HCT116 (cell line): ENCODE data around the gene FAM124B. TPM values are rescaled to one million over a fixed set of nuclear protein-coding genes. Genes with fewer than 3 reads are reported as not detected.

ENCODE experiments used
- ATAC-seq: fragments of 200-7000 bp; cut with Tn5 transposase; 2 replicates; pipeline ENCODE4 v1.9.1; 2020; ENCODE audit warnings: mild to moderate bottlenecking, moderate library complexity
- BruUV-seq: library from RNA; stranded (reverse); fragments of 400-500 nt; replicated peaks from 2 replicates; lab custom pipeline; 2021; lab: Mats Ljungman, UMichigan
- CTCF ChIA-PET: fragments of 300-600 bp; sonication (Branson Sonifier 250); formaldehyde crosslinking; loops from one replicate; lab custom pipeline; 2021; ENCODE audit warnings: antibody characterized with exemption; lab: Charles Lee
- POLR2A ChIA-PET: fragments of 300-600, 350-600 bp; sonication (Branson Sonifier 250); formaldehyde crosslinking; loops from one replicate; lab custom pipeline; 2021; ENCODE audit warnings: antibody characterized with exemption; lab: Charles Lee
- RAD21 ChIA-PET, 2 experiments: fragments of 300-600 bp; sonication (Branson Sonifier 250); formaldehyde crosslinking; loops; one replicate each; lab custom pipeline; 2023; ENCODE audit warnings: low total read pairs in 2 of 2; ENCODE audit not compliant: uncharacterized antibody in 2 of 2, unreplicated experiment in 2 of 2, low non-redundant PET in 1 of 2; lab: Charles Lee
- DNase-seq: peaks from one replicate; pipeline ENCODE4 v3.0.0-alpha.2; 2010; ENCODE audit warnings: low read depth, low spot score
- H2AFZ ChIP-seq: fragments of 200-600 bp; shearing (Covaris generic), sonication (generic); 2 replicates; pipeline ENCODE4 v1.6.1; 2017; ENCODE audit warnings: low read depth, mixed run types, mixed read lengths, antibody characterized with exemption, low read length; ENCODE audit not compliant: poor library complexity, severe bottlenecking
- H3K27ac ChIP-seq: 2 replicates; pipeline ENCODE4 v1.5.1; 2012; ENCODE audit warnings: low read depth, low read length
- H3K27me3 ChIP-seq: fragments of 200-600 bp; sonication (generic); 2 replicates; pipeline ENCODE4 v1.6.1; 2016; ENCODE audit warnings: mixed run types, low read length, mixed read lengths; ENCODE audit not compliant: insufficient read depth
- H3K36me3 ChIP-seq, 2 experiments: fragments of 200-500 bp in 1 of 2; fragments of 200-600 bp in 1 of 2; sonication (Bioruptor generic) in 1 of 2; sonication (generic) in 1 of 2; 2 replicates each; pipeline versions ENCODE4 v1.5.1 to v1.6.1; 2014 to 2016; ENCODE audit warnings: low read length in 2 of 2, inconsistent platforms in 1 of 2, mixed read lengths in 1 of 2, mixed run types in 1 of 2; ENCODE audit not compliant: insufficient read depth in 2 of 2, control insufficient read depth in 1 of 2
- H3K4me1 ChIP-seq, 2 experiments: fragments of 200-600 bp in 1 of 2; sonication (generic) in 1 of 2; 2 replicates each; pipeline versions ENCODE4 v1.5.1 to v1.6.1; 2012 to 2017; ENCODE audit warnings: low read length in 2 of 2, inconsistent platforms in 1 of 2, mild to moderate bottlenecking in 1 of 2, mixed read lengths in 1 of 2, mixed run types in 1 of 2, moderate library complexity in 1 of 2; ENCODE audit not compliant: insufficient read depth in 2 of 2, control insufficient read depth in 1 of 2
- H3K4me2 ChIP-seq: fragments of 200-600 bp; sonication (generic); 2 replicates; pipeline ENCODE4 v1.6.1; 2017; ENCODE audit warnings: mixed run types, low read length, mixed read lengths
- H3K4me3 ChIP-seq, 2 experiments: fragments of 200-600 bp in 1 of 2; sonication (generic) in 1 of 2; replicated peaks in 1 of 2; 2 replicates each; pipeline ENCODE4 v1.5.1; 2011 to 2016; ENCODE audit warnings: low read length in 2 of 2, control low read depth in 1 of 2, low read depth in 1 of 2, mild to moderate bottlenecking in 1 of 2, mixed read lengths in 1 of 2, mixed run types in 1 of 2
- H3K79me2 ChIP-seq: fragments of 200-600 bp; sonication (generic); 2 replicates; pipeline ENCODE4 v1.6.1; 2017; ENCODE audit warnings: mild to moderate bottlenecking, mixed run types, low read length, moderate library complexity, mixed read lengths; ENCODE audit not compliant: insufficient read depth
- H3K9ac ChIP-seq: fragments of 200-600 bp; sonication (generic); 2 replicates; pipeline ENCODE4 v1.6.1; 2016; ENCODE audit warnings: low read length, mixed read lengths
- H3K9me2 ChIP-seq: fragments of 200-600 bp; sonication (generic), shearing (Covaris generic); 2 replicates; pipeline ENCODE4 v1.6.1; 2017; ENCODE audit warnings: mixed run types, mild to moderate bottlenecking, moderate library complexity; ENCODE audit not compliant: insufficient read depth
- H3K9me3 ChIP-seq, 2 experiments: fragments of 200-500 bp in 1 of 2; fragments of 200-600 bp in 1 of 2; sonication (Bioruptor generic) in 1 of 2; sonication (generic) in 1 of 2; 2 replicates each; pipeline ENCODE4 v1.6.1; 2014 to 2017; ENCODE audit warnings: low read length in 2 of 2, mixed read lengths in 2 of 2, inconsistent platforms in 1 of 2, low read depth in 1 of 2, mild to moderate bottlenecking in 1 of 2, mixed run types in 1 of 2, moderate library complexity in 1 of 2; ENCODE audit not compliant: control insufficient read depth in 1 of 2, insufficient read depth in 1 of 2
- H4K20me1 ChIP-seq: fragments of 200-600 bp; sonication (generic), shearing (Covaris generic); 2 replicates; pipeline ENCODE4 v1.6.1; 2017; ENCODE audit warnings: mixed run types, mild to moderate bottlenecking, moderate library complexity; ENCODE audit not compliant: insufficient read depth
- CBX3 ChIP-seq: IDR thresholded peaks from 2 replicates; pipeline ENCODE4 v1.6.1; 2012; ENCODE audit warnings: low read depth
- CEBPB ChIP-seq: IDR thresholded peaks from 2 replicates; pipeline ENCODE4 v1.6.1; 2012; ENCODE audit warnings: low read depth
- CTCF ChIP-seq, 3 experiments: fragments of 200-600 bp in 1 of 3; sonication (generic) in 1 of 3; IDR thresholded peaks in 2 of 3; conservative IDR thresholded peaks in 1 of 3; 2 replicates each; pipeline ENCODE4 v1.5.1; 2012 to 2017; ENCODE audit warnings: low read depth in 2 of 3, low read length in 2 of 3, antibody characterized with exemption in 1 of 3, borderline replicate concordance in 1 of 3, control low read depth in 1 of 3, mild to moderate bottlenecking in 1 of 3, mixed read lengths in 1 of 3, mixed run types in 1 of 3, moderate library complexity in 1 of 3; ENCODE audit not compliant: insufficient read depth in 1 of 3
- EGR1 ChIP-seq: IDR thresholded peaks from 2 replicates; pipeline ENCODE4 v1.6.1; 2012; ENCODE audit warnings: low read depth
- EZH2 ChIP-seq: fragments of 200-600 bp; sonication (generic); IDR thresholded peaks from 2 replicates; pipeline ENCODE4 v1.6.1; 2017; ENCODE audit warnings: antibody characterized with exemption, mixed run types
- EZH2phosphoT487 ChIP-seq: fragments of 200-600 bp; IDR thresholded peaks from 2 replicates; pipeline ENCODE4 v1.6.1; 2018; ENCODE audit warnings: antibody characterized with exemption, borderline replicate concordance
- POLR2A ChIP-seq: IDR thresholded peaks from 2 replicates; pipeline ENCODE4 v1.7.0; 2011; ENCODE audit warnings: borderline replicate concordance; ENCODE audit not compliant: insufficient read depth, insufficient read length; ENCODE audit errors: extremely low read depth
- REST ChIP-seq: IDR thresholded peaks from 2 replicates; pipeline ENCODE4 v1.6.1; 2012; ENCODE audit warnings: low read depth
- TCF7L2 ChIP-seq: IDR thresholded peaks from 2 replicates; pipeline ENCODE4 v1.7.0; 2011; ENCODE audit warnings: borderline replicate concordance, inconsistent platforms; ENCODE audit not compliant: insufficient read depth, insufficient read length; ENCODE audit errors: extremely low read depth
- YY1 ChIP-seq: IDR thresholded peaks from 2 replicates; pipeline ENCODE4 v1.6.1; 2011; ENCODE audit warnings: low read length, low read depth, moderate library complexity, mild to moderate bottlenecking; ENCODE audit not compliant: insufficient replicate concordance; ENCODE audit errors: extremely low read depth
- intact Hi-C: fragments of 100-400 bp; cut with micrococcal nuclease; formaldehyde crosslinking; loops from 2 replicates; pipeline ENCODE4 v1.10.0; 2022
- total RNA-seq: library from RNA; stranded (reverse); gene quantifications from one replicate; pipeline ENCODE4 v1.2.1, GENCODE V29; 2021; ENCODE audit not compliant: unreplicated experiment

The FAM124B gene
- total RNA-seq, 1 experiment from 2014 or later: not detected

- ATAC-seq: no peak
- H3K79me2 ChIP-seq: no peaks in the 10 kb centered on the region
- no peaks in the 10 kb centered on the region for H3K9me2 ChIP-seq
- intact Hi-C loops: no loop called here
- no peaks in the 10 kb centered on the region for H4K20me1 ChIP-seq
- H3K27ac ChIP-seq: no peak overlapping the region
- CTCF ChIA-PET: no interaction called here
- no peaks in the 10 kb centered on the region for H3K4me1 ChIP-seq
- H2AFZ ChIP-seq: no peak overlapping the region
- no peak for TF ChIP-seq CBX3
- no peak for TF ChIP-seq CEBPB
- no peak for TF ChIP-seq EGR1
- no peak for TF ChIP-seq REST
- TF ChIP-seq EZH2phosphoT487: no peak
- no peak for TF ChIP-seq CTCF (IDR thresholded peaks at IDR 0.05 in 2 of 3, conservative IDR thresholded peaks at IDR 0.05 in 1 of 3; ENCODE audit: borderline replicate concordance in 1 of 3, insufficient read depth in 1 of 3, low read depth in 2 of 3, low read length in 2 of 3)
- no peak for TF ChIP-seq POLR2A
- no peak for TF ChIP-seq EZH2
- TF ChIP-seq YY1: no peak
- no peak for TF ChIP-seq TCF7L2
- TF ChIP-seq, all 23 proteins: peak for 0
- H3K36me3 ChIP-seq: no peaks in the 10 kb centered on the region
- no peaks in the 10 kb centered on the region for H3K27me3 ChIP-seq
- H3K9me3 ChIP-seq: no peaks in the 10 kb centered on the region
- H3K4me2 ChIP-seq: no peak overlapping the region
- ChIA-PET RAD21 (no interaction called here), POLR2A (no interaction called here)
- no peak overlapping the region for H3K9ac ChIP-seq
- DNase-seq: no peak
- H3K4me3 ChIP-seq: no peak overlapping the region
- BruUV-seq: no TSS peak
Measured at GRCh38 chr2:224438726-224439125, 36.8 kb upstream of the FAM124B start.
